B cell (primary cell): Measurements from ENCODE around the gene RAD51B. TPM values are rescaled to one million over a fixed set of nuclear protein-coding genes. Genes with fewer than 3 reads are reported as not detected.

ENCODE experiments used
- ATAC-seq: fragments of 200-7000 bp; cut with Tn5 transposase; one replicate; pipeline ENCODE4 v1.10.0; 2021; ENCODE audit warnings: low read depth, mild to moderate bottlenecking, moderate number of reproducible peaks, moderate library complexity
- CTCF ChIA-PET: fragments of 350-600 bp; sonication (Branson Sonifier 250); formaldehyde crosslinking; loops from one replicate; lab custom pipeline; 2021; ENCODE audit warnings: antibody characterized with exemption, inconsistent platforms; lab: Charles Lee
- POLR2A ChIA-PET: fragments of 350-600 bp; sonication (Branson Sonifier 250); formaldehyde crosslinking; loops from one replicate; lab custom pipeline; 2021; ENCODE audit warnings: antibody characterized with exemption; lab: Charles Lee
- DNase-seq: peaks from one replicate; pipeline ENCODE4 v3.0.0; 2013
- H2AFZ ChIP-seq: 2 replicates; pipeline ENCODE4 v1.6.1; 2012; ENCODE audit warnings: mild to moderate bottlenecking, low read depth, low read length; ENCODE audit not compliant: insufficient read depth, poor library complexity, severe bottlenecking
- H3K27ac ChIP-seq, 2 donors: 1 replicate in 1 of 2; 2 replicates in 1 of 2; pipeline ENCODE4 v1.5.1; 2012 to 2013; ENCODE audit warnings: low read length in 2 of 2, mild to moderate bottlenecking in 2 of 2, moderate library complexity in 1 of 2
- H3K27me3 ChIP-seq, 4 experiments: fragments of 200-600 bp in 1 of 4; sonication (generic) in 1 of 4; replicated peaks in 1 of 4; 1 replicate in 2 of 4; 2 replicates in 2 of 4; pipeline versions ENCODE4 v1.6.1 to v1.7.0; 2013 to 2016; ENCODE audit warnings: low read length in 3 of 4, mild to moderate bottlenecking in 2 of 4, mixed read lengths in 1 of 4, moderate library complexity in 1 of 4; ENCODE audit not compliant: insufficient read depth in 4 of 4, control insufficient read depth in 3 of 4; ENCODE audit errors: control extremely low read depth in 1 of 4
- H3K36me3 ChIP-seq, 2 experiments: replicated peaks in 1 of 2; 1 replicate in 1 of 2; 2 replicates in 1 of 2; pipeline versions ENCODE4 v1.6.1 to v1.7.1; 2013; ENCODE audit warnings: low read length in 1 of 2; ENCODE audit not compliant: insufficient read depth in 2 of 2, control insufficient read depth in 1 of 2; ENCODE audit errors: control extremely low read depth in 1 of 2, extremely low read depth in 1 of 2
- H3K4me1 ChIP-seq, 2 donors: fragments of 200-600 bp in 1 of 2; sonication (generic) in 1 of 2; 1 replicate in 1 of 2; 2 replicates in 1 of 2; pipeline versions ENCODE4 v1.5.1 to v1.6.1; 2013 to 2017; ENCODE audit warnings: low read length in 2 of 2; ENCODE audit not compliant: control insufficient read depth in 2 of 2, insufficient read depth in 2 of 2
- H3K4me2 ChIP-seq: replicated peaks from 2 replicates; pipeline ENCODE3; 2012; ENCODE audit warnings: mild to moderate bottlenecking, low read depth, low read length; ENCODE audit not compliant: poor library complexity, severe bottlenecking
- H3K4me3 ChIP-seq, 5 experiments: fragments of 200-600 bp in 1 of 5; sonication (generic) in 1 of 5; 1 replicate in 3 of 5; 2 replicates in 2 of 5; pipeline versions ENCODE4 v1.5.1 to v1.7.0; 2011 to 2016; ENCODE audit warnings: low read length in 4 of 5, mild to moderate bottlenecking in 4 of 5, low read depth in 2 of 5, control low read depth in 1 of 5, moderate library complexity in 1 of 5; ENCODE audit not compliant: insufficient read depth in 1 of 5; ENCODE audit errors: control extremely low read depth in 1 of 5, extremely low read depth in 1 of 5
- H3K79me2 ChIP-seq: fragments of 200-600 bp; sonication (generic); one replicate; pipeline ENCODE4 v1.6.0; 2016; ENCODE audit warnings: low read length; ENCODE audit not compliant: control insufficient read depth, insufficient read depth
- H3K9ac ChIP-seq: fragments of 200-600 bp; sonication (generic); 2 replicates; pipeline ENCODE4 v1.6.1; 2017; ENCODE audit warnings: mild to moderate bottlenecking, low read length, moderate library complexity
- H3K9me3 ChIP-seq, 3 donors: one replicate each; pipeline versions ENCODE4 v1.6.1 to v1.7.1; 2013; ENCODE audit warnings: low read length in 2 of 3; ENCODE audit not compliant: control insufficient read depth in 2 of 3, insufficient read depth in 1 of 3; ENCODE audit errors: control extremely low read depth in 1 of 3
- H4K20me1 ChIP-seq: 2 replicates; pipeline ENCODE4 v1.6.0; 2012; ENCODE audit warnings: mild to moderate bottlenecking, low read length; ENCODE audit not compliant: insufficient read depth, control insufficient read depth, poor library complexity, severe bottlenecking
- H3K27ac Mint-ChIP-seq: one replicate; pipeline ENCODE4 v1.8.0; 2021; ENCODE audit warnings: mixed read lengths
- H3K27me3 Mint-ChIP-seq: one replicate; pipeline ENCODE4 v1.8.0; 2021; ENCODE audit warnings: mixed read lengths
- H3K4me1 Mint-ChIP-seq: one replicate; pipeline ENCODE4 v1.8.0; 2021; ENCODE audit warnings: mixed read lengths
- H3K4me3 Mint-ChIP-seq: one replicate; pipeline ENCODE4 v1.8.0; 2021; ENCODE audit warnings: mixed read lengths
- H3K9me3 Mint-ChIP-seq: one replicate; pipeline ENCODE4 v1.8.0; 2022; ENCODE audit warnings: mixed read lengths; ENCODE audit not compliant: insufficient read depth
- EZH2 ChIP-seq: IDR thresholded peaks from 2 replicates; pipeline ENCODE4 v1.6.1; 2012; ENCODE audit warnings: borderline replicate concordance, low read depth, mild to moderate bottlenecking, moderate library complexity, low read length; ENCODE audit not compliant: insufficient read depth, poor library complexity, severe bottlenecking
- WGBS: methylation state at CpG from one replicate; pipeline ENCODE4 v1.1.5; 2013; ENCODE audit warnings: missing lambda C conversion rate; ENCODE audit not compliant: insufficient coverage; 5-methylcytosine and 5-hydroxymethylcytosine counted together
- intact Hi-C: fragments of 100-400 bp; cut with micrococcal nuclease; formaldehyde crosslinking; loops from one replicate; pipeline ENCODE4 v1.10.0; 2022
- polyA plus RNA-seq: library from polyadenylated mRNA; depleted of rRNA; stranded (reverse); fragments of >200 nt; gene quantifications from 2 replicates; pipeline ENCODE4 v1.2.3, GENCODE V29; 2012
- total RNA-seq, 2 donors: library from RNA; stranded (reverse); fragments of 120-200 nt in 1 of 2; gene quantifications; 1 replicate in 1 of 2; 2 replicates in 1 of 2; pipeline versions ENCODE4 v1.2.3 to v1.2.4, GENCODE V29; 2013 to 2022
- TF ChIP-seq, protein P1 (sequence below): fragments of 200-600 bp; IDR thresholded peaks from one replicate; pipeline ENCODE4 v1.8.0; 2022; ENCODE audit warnings: antibody characterized with exemption, mild to moderate bottlenecking

The RAD51B gene
- total and polyA plus RNA-seq, 2 donors (not counting 1 experiment from before 2014, with no cell fraction given): 6.5 to 60.6 TPM

DNA sequence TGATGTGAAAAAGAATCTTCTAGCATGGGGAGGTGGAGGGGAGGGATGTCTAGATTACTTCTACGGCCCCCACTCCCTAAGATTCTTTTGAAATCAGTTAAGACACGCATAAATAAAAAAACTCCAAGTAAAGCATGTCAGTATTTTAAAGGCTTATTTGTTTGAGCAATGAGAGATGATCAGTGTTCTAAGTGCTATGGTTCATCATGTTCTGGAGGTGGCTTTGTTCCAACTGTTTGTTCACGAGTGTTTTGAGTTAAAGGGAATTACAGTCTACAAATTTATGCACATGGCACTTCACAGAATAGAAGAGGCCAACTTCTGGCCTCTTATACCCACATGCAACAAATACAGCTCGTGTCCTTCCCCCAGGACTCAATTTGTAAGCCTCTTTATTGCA is 394.9 kb downstream of the RAD51B start:
- Histone ChIP-seq H3K79me2 (no peaks in the 10 kb centered on the region), H3K9me3 (no peaks in the 10 kb centered on the region), H3K4me2 (no peak overlapping the region), H4K20me1 (no peaks in the 10 kb centered on the region), H2AFZ (no peak overlapping the region), H3K4me3 (no peak overlapping the region), H3K36me3 (no peaks in the 10 kb centered on the region), H3K27ac (peak overlapping the region in 1 of 2 donors; percentile 54), H3K9ac (no peak overlapping the region), H3K27me3 (no peaks in the 10 kb centered on the region), H3K4me1 (peaks cover 32% of the 10 kb centered on the region in 2 donors)
- Mint-ChIP-seq H3K4me3 (no peak overlapping the region), H3K27me3 (no peaks in the 10 kb centered on the region), H3K27ac (no peak overlapping the region), H3K4me1 (peaks cover 41% of the 10 kb centered on the region), H3K9me3 (no peaks in the 10 kb centered on the region)
- ChIA-PET POLR2A (interaction anchor here (0.5 kb wide), 1 partner anchor 140 kb away, joined by 7 read pairs; no protein-coding TSS in a partner anchor), CTCF (no interaction called here)
- no peak for TF ChIP-seq EZH2
- TF ChIP-seq, protein P1, sequence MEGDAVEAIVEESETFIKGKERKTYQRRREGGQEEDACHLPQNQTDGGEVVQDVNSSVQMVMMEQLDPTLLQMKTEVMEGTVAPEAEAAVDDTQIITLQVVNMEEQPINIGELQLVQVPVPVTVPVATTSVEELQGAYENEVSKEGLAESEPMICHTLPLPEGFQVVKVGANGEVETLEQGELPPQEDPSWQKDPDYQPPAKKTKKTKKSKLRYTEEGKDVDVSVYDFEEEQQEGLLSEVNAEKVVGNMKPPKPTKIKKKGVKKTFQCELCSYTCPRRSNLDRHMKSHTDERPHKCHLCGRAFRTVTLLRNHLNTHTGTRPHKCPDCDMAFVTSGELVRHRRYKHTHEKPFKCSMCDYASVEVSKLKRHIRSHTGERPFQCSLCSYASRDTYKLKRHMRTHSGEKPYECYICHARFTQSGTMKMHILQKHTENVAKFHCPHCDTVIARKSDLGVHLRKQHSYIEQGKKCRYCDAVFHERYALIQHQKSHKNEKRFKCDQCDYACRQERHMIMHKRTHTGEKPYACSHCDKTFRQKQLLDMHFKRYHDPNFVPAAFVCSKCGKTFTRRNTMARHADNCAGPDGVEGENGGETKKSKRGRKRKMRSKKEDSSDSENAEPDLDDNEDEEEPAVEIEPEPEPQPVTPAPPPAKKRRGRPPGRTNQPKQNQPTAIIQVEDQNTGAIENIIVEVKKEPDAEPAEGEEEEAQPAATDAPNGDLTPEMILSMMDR: no peak
- ATAC-seq (no peak), DNase-seq (no peak)
- intact Hi-C loops: loop anchor here (10.0 kb wide), 1 partner anchor 270 kb away; no protein-coding TSS in a partner anchor
- 100% methylated on average over 1 of the region's 4 CpGs for WGBS

DNA sequence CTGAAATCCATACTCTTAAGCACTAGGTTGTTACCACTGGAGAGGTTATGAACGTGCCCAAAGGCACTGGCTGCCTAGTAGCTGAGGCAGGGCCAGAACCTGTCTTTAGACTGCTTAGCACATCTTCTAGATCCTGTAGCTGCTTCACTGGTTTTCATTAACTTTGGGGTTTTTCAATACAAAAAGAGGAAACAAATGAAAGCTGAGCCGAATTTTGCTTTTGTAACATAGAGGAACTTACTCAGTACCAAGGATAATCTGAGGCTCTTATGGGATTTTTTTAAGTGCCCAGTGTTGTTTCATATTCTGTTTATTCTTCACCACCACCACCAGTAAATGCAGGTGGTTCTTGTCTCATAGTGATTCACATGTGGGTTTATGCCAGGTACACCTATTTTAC is 396.1 kb downstream of the RAD51B start:
- H4K20me1 ChIP-seq: no peaks in the 10 kb centered on the region
- H3K4me1 ChIP-seq: peaks cover 22 to 24% of the 10 kb centered on the region in 2 donors
- ATAC-seq: peak; percentile 40
- no peak overlapping the region for H3K9ac ChIP-seq
- Mint-ChIP-seq H3K27me3 (no peaks in the 10 kb centered on the region), H3K4me1 (peaks cover 32% of the 10 kb centered on the region), H3K9me3 (no peaks in the 10 kb centered on the region), H3K4me3 (no peak overlapping the region), H3K27ac (peak overlapping the region; percentile 75)
- peak overlapping the region; percentile 31 for H3K4me2 ChIP-seq
- CTCF ChIA-PET: no interaction called here
- no peak for TF ChIP-seq EZH2
- TF ChIP-seq, protein P1: no peak
- H3K36me3 ChIP-seq: no peaks in the 10 kb centered on the region
- 0% methylated on average over 1 of the region's 2 CpGs for WGBS
- H3K27me3 ChIP-seq: no peaks in the 10 kb centered on the region
- no peak overlapping the region for H2AFZ ChIP-seq
- no peak overlapping the region for H3K4me3 ChIP-seq
- no peaks in the 10 kb centered on the region for H3K9me3 ChIP-seq
- no peaks in the 10 kb centered on the region for H3K79me2 ChIP-seq
- H3K27ac ChIP-seq: peak overlapping the region; percentile 16 to 54
- POLR2A ChIA-PET: interaction anchor here (0.5 kb wide), 1 partner anchor 45 kb away, joined by 4 read pairs; no protein-coding TSS in a partner anchor
- intact Hi-C loops: loop anchor here (10.0 kb wide), 1 partner anchor 271 kb away; no protein-coding TSS in a partner anchor
- peak; percentile 71 for DNase-seq
